NCI-H82 (cell line): Measurements from ENCODE around the gene SLC7A10.
A peak's percentile ranks its signal among the peaks of the same experiment; 100 is the strongest.
"Not testable (repeated sequence)": the region's sequence is repeated elsewhere in the genome, so short reads cannot be mapped to it uniquely, and the experiment has no call there.

Source experiments
- DNase-seq: peaks from one replicate; lab custom pipeline; 2025; lab: John Stamatoyannopoulos, UW

Gene SLC7A10

GRCh38 chr19:33236696-33237390 lies 11.2 kb upstream of the SLC7A10 start:
- DNase-seq: no peak

GRCh38 chr19:33235996-33236350 lies 10.3 kb upstream of the SLC7A10 start:
- DNase-seq: no peak

- peak; percentile 89 for DNase-seq
Measured at GRCh38 chr19:33235269-33235995, 9.8 kb upstream of the SLC7A10 start.

DNA sequence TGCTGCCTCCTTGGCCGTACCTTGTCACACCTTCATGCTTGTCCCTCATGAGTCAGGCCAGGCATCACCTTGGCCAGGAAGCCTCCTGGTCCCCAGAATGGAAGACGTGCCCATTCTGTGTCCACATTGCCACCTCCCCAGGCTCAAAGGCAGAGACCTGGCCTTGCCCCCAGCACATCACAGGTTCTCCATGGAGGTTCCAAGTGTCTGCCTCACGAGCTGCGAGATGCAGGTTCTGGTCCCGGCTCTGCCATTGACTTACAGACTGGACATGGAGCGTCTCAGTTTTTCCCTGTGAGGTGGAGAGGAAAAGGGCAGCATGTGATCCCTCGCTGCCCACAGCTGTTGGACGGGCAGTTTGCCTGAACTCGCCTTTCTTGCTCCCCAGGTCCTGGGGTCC lies 9.1 kb upstream of the SLC7A10 start:
- DNase-seq: no peak

DNA sequence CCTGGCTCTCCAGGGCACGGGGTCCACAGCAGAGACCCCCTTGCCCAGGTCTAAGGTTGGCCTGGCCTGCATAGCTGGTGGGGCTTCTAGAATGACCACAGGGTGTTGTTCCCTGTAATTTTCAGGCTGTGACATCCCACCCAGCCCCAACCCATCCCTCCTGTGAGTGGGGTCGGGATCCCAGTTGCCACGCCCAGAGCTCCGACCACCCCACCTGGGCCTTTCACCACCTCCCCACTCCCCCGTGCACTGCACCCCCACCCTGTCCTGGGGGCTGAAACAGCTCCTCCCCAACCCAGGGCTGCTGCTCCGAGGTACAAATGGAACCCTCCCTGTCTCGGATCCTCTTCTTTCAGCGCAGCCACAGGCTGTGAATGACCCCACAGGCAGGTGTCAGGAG lies 8.4 kb upstream of the SLC7A10 start:
- DNase-seq: no peak

GRCh38 chr19:33233056-33233873 lies 7.6 kb upstream of the SLC7A10 start:
- DNase-seq: no peak

GRCh38 chr19:33232656-33233055 lies 7.0 kb upstream of the SLC7A10 start:
- no peak for DNase-seq

- no peak for DNase-seq
Measured at GRCh38 chr19:33231511-33231910, 5.9 kb upstream of the SLC7A10 start.

DNA sequence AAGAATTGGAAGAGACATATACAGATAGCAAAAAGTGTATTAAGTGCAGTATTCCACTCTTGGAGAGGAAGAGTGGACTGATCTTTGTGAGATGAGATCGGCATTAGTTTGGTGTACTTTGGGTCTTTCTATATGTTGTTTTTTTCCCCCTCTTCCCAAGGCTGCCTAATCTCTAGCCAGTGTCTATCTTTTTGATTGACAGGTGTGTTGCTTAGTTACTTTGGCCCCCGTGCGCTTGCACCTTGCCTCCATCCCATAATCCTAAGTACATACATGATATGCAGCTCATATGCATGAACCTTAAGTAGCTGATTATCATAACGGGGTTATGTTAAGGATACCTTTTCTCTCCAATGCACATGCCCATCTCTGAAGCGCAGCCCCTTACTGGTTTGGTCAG lies 4.3 kb upstream of the SLC7A10 start:
- DNase-seq: no peak

- no peak for DNase-seq
Measured at GRCh38 chr19:33227870-33228599, 2.4 kb upstream of the SLC7A10 start.

DNA sequence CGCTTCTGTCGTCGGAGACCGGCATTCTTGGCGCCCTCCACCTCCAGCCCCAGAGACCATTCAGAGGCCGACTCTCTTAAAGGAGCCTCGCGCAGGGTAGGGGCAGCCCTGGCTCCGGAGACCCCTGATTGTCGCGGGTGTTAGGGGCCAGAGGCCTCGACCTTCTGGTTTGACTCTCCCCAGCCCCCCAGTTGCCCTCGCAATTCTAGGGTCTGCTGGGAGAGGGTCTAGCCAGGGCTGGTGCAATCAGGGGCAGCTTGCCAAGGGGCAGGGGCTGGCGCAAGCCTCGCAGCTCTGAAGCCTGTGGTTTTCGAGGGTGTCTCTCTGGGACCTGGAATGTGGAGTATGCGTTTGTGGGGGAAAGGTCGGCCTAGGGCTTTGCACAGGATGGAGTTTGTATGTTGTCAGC lies 1.6 kb upstream of the SLC7A10 start:
- no peak for DNase-seq

- peak; percentile 63 for DNase-seq
Measured at GRCh38 chr19:33226550-33227241, 1.0 kb upstream of the SLC7A10 start.

GRCh38 chr19:33224694-33225457 lies 774 bp downstream of the SLC7A10 start:
- DNase-seq: no peak

GRCh38 chr19:33222255-33222654 lies 3.4 kb downstream of the SLC7A10 start:
- not testable (repeated sequence) for DNase-seq

DNA sequence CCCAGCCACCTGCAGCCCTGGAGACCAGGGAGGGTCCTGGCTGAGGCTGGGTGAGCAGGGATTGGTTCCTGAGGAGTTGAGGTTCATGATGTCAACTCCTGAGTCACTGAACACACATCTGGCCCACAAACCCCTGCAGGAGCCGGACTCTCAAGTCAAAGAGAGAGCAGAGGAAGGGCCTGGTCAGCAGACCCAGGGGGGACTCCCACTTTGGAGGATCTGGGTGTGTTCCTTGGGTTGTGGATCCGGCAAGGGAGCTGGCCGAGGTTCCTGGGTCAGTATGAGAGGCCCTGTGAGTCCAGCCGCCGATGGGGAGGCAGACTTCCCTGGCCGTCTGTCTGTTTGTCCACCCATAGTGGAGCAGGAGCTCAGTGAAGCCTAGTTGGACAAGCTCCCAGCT lies 4.0 kb downstream of the SLC7A10 start:
- DNase-seq: no peak

DNA sequence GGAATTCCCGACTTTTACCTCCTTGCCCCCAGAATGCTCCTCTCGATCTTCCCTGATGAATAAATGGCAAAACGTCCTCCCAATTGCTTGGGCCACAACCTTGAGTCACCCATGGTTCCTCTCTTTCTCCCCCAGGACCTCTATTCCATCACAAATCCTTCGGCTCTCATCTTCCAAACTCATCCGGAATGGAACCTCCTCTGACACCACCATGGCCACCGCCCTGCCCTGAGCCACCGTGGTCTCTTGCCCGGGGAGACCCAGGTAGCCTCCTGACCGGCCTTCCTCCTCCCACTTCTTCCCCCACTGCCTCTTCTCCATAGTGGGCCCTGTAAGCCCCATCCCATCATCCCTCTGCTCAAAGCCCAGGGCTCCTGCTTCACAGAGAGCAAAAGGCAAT lies 4.9 kb downstream of the SLC7A10 start:
- no peak for DNase-seq

DNA sequence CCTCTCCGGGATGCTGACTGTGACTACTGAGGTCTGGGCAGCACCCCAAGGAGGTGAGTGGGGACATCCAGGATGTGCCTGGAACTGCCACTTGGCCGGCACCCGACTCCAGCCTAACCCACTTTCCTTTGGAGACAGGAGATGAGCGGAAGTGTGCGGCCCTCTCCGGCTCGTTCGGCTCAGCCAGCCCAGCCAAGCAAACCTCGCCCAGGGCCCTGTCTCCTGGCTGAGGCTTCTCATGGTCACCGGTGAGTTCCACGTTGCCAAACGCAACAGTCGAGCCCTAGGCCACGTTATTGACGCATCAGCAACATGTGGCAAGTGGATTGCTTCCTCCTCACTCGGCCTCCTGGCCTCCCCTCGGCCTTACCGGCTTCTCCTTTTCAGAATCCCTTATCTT lies 5.5 kb downstream of the SLC7A10 start:
- DNase-seq: no peak

GRCh38 chr19:33219261-33219815 lies 6.3 kb downstream of the SLC7A10 start:
- peak; percentile 51 for DNase-seq

GRCh38 chr19:33217881-33218280 lies 7.8 kb downstream of the SLC7A10 start:
- DNase-seq: no peak

DNA sequence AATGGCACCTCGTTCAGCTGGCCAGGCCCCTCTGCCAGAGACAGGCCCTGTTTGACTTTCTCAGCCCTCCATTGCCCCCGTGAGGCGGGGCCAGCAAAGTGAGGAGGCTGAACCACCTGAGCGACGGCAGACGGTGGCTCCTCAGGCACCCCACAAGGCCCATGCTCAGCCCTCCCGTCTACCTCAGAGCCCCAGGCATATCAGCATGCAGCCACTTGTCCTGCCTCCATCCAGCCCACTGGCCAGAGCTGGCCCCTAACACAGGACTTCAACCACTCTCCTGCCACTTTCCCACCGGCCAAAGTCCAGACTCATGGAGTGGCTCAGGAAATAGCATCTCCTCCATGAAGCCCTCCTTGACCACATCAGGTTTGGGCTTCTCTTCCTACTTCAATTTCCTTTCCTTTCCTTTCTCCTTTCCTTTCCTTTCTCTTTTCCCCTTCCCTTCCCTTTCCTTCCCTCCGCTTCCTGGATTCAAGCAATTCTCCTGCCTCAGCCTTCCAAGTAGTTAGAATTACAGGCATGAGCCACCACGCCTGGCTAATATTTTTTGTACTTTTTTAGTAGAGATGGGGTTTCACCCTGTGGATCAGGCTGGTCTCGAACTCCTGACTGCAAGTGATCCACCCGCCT lies 9.3 kb downstream of the SLC7A10 start:
- no peak for DNase-seq
